ENCODE results near the gene NYAP2.

The NYAP2 gene

GRCh38 chr2:225569995-225570394, 170.5 kb downstream of the NYAP2 start:
- DNase-seq, result no peak

- DNase-seq, result no peak
Measured at GRCh38 chr2:225573603-225574002, 174.1 kb downstream of the NYAP2 start.

- no peak for DNase-seq
Measured at GRCh38 chr2:225574582-225575138, 175.2 kb downstream of the NYAP2 start.

GRCh38 chr2:225581135-225581534, 181.6 kb downstream of the NYAP2 start:
- no peak for DNase-seq

- DNase-seq, result no peak
Measured at GRCh38 chr2:225581906-225582305, 182.4 kb downstream of the NYAP2 start.

GRCh38 chr2:225582355-225583116, 183.0 kb downstream of the NYAP2 start:
- DNase-seq, result no peak

GRCh38 chr2:225584796-225585195, 185.3 kb downstream of the NYAP2 start:
- DNase-seq, result no peak

GRCh38 chr2:225590932-225591331, 191.4 kb downstream of the NYAP2 start:
- no peak for DNase-seq

GRCh38 chr2:225597911-225598310, 198.4 kb downstream of the NYAP2 start:
- no peak for DNase-seq

- DNase-seq, result no peak
Measured at GRCh38 chr2:225598426-225598825, 198.9 kb downstream of the NYAP2 start.

GRCh38 chr2:225598897-225599296, 199.4 kb downstream of the NYAP2 start:
- no peak for DNase-seq

GRCh38 chr2:225599856-225600255, 200.3 kb downstream of the NYAP2 start:
- DNase-seq, result no peak

- DNase-seq, result no peak
Measured at GRCh38 chr2:225600444-225600843, 200.9 kb downstream of the NYAP2 start.

GRCh38 chr2:225600865-225601264, 201.4 kb downstream of the NYAP2 start:
- no peak for DNase-seq

- no peak for DNase-seq
Measured at GRCh38 chr2:225602205-225602604, 202.7 kb downstream of the NYAP2 start.

GRCh38 chr2:225608136-225608535, 208.6 kb downstream of the NYAP2 start:
- no peak for DNase-seq

- no peak for DNase-seq
Measured at GRCh38 chr2:225612636-225613035, 213.1 kb downstream of the NYAP2 start.

- no peak for DNase-seq
Measured at GRCh38 chr2:225614915-225615314, 215.4 kb downstream of the NYAP2 start.

GRCh38 chr2:225615514-225615913, 216.0 kb downstream of the NYAP2 start:
- DNase-seq, result no peak

GRCh38 chr2:225616372-225616771, 216.9 kb downstream of the NYAP2 start:
- DNase-seq, result no peak

GRCh38 chr2:225616848-225617247, 217.3 kb downstream of the NYAP2 start:
- no peak for DNase-seq

GRCh38 chr2:225620227-225620626, 220.7 kb downstream of the NYAP2 start:
- no peak for DNase-seq

- no peak for DNase-seq
Measured at GRCh38 chr2:225630824-225631533, 231.5 kb downstream of the NYAP2 start.

- no peak for DNase-seq
Measured at GRCh38 chr2:225632351-225632750, 232.8 kb downstream of the NYAP2 start.

Data from KG1 (cell line).